ENCODE results near the gene MED15. TPM values are rescaled to one million over a fixed set of nuclear protein-coding genes. Genes with fewer than 3 reads are reported as not detected.

Gene MED15
- polyA plus RNA-seq, 1 experiment = 42.7 TPM

DNA sequence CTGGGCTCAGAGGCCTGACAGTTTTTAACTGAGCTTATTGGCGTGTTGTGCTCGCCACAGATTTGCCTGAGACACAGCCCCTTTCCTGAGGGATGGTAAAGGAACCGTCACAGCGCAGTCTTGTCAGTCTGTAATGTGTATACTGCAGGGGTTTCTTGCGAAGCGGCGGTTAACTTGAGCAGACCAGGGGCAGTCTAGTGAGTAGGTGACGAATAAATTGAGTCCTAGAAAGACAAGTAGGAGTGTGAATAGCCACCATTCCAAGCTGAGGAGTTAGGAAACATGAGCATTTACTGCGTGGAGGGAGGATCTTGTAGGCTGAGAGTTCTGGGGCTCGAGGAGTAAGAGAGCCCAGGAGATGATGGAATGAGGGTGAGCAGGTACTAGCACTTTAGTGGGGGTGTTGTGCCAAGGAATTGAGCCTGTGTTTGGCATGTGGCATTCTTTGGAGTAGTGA lies 1.4 kb downstream of the MED15 start:
- TF ChIP-seq CTCF (IDR thresholded peaks at IDR 0.05; ENCODE audit: insufficient read depth, low read depth, low read length) = no peak
- CTCF ChIA-PET = interaction anchor here (0.8 to 3.4 kb wide), 6 partner anchors 12 to 61 kb away, joined by 3 to 21 read pairs (median 4); no protein-coding TSS in a partner anchor
- POLR2A ChIA-PET = interaction anchor here (0.6 to 1.8 kb wide), 3 partner anchors 58 to 1104 kb away, joined by 3 to 7 read pairs (median 3); no protein-coding TSS in a partner anchor
- Histone ChIP-seq H3K4me3 (ENCODE audit: low read depth, low read length) (peak overlapping the region; percentile 87), H3K27me3 (ENCODE audit: control insufficient read depth, insufficient read depth, low read length) (no peaks in the 10 kb centered on the region), H3K36me3 (ENCODE audit: control insufficient read depth, insufficient read depth, low read length) (peaks cover 2% of the 10 kb centered on the region; the same call in 1 of the 2 replicates)
- no peak for DNase-seq (ENCODE audit: low read depth)

DNA sequence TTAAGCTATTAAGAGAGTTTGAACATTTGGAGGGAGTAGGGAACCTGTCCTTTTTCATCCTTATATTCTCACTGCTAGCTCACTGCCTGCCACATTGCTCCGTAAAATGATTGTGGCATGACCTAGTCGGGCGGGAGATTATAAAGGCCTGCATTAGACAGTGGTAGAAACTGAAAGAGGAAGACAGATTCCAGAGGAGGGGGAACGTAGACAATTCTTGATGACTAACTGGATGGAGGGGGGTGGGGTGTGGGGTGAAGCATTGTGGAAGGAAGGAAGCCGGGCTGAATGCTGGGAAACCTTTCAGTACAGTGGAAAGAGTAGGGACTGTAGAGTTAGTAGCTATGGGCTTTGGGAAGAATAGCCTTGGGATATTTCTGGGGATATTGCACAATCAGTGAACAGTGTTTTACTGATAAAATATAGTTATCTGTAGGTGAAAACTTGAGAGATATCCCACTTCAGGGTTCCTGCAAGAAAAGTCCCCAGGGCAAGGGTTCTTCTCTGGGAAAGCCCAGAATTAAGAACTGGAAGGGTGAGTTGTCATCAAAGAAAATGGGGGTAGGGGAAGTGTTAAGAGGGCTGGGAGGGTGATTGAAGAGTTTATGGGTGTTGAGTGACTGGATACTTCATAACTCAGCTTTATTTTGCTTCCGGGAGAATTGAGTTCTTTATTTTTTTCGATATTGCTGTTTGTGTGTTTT lies 2.1 kb downstream of the MED15 start:
- peak overlapping the region; percentile 87 for H3K4me3 ChIP-seq (ENCODE audit: low read depth, low read length)
- TF ChIP-seq CTCF (IDR thresholded peaks at IDR 0.05; ENCODE audit: insufficient read depth, low read depth, low read length) = no peak
- no peaks in the 10 kb centered on the region for H3K27me3 ChIP-seq (ENCODE audit: control insufficient read depth, insufficient read depth, low read length)
- ChIA-PET POLR2A (interaction anchor here (0.6 to 1.4 kb wide), 2 partner anchors 58 to 1104 kb away, joined by 3 read pairs; no protein-coding TSS in a partner anchor), CTCF (interaction anchor here (1.2 to 3.4 kb wide), 5 partner anchors 21 to 60 kb away, joined by 4 to 21 read pairs (median 5); no protein-coding TSS in a partner anchor)
- peak; percentile 74 for DNase-seq (ENCODE audit: low read depth)
- peaks cover 3% of the 10 kb centered on the region for H3K36me3 ChIP-seq (ENCODE audit: control insufficient read depth, insufficient read depth, low read length)

- peaks cover 5% of the 10 kb centered on the region for H3K36me3 ChIP-seq (ENCODE audit: control insufficient read depth, insufficient read depth, low read length)
- CTCF ChIA-PET = interaction anchor here (0.7 to 1.5 kb wide), 3 partner anchors 22 to 57 kb away, joined by 3 to 4 read pairs (median 4); no protein-coding TSS in a partner anchor
- H3K27me3 ChIP-seq (ENCODE audit: control insufficient read depth, insufficient read depth, low read length) = no peaks in the 10 kb centered on the region
- no peak for TF ChIP-seq CTCF (IDR thresholded peaks at IDR 0.05; ENCODE audit: insufficient read depth, low read depth, low read length)
- DNase-seq (ENCODE audit: low read depth) = no peak
- no peak overlapping the region for H3K4me3 ChIP-seq (ENCODE audit: low read depth, low read length)
- POLR2A ChIA-PET = no interaction called here
These were observed 3.6 kb downstream of the MED15 start for GRCh38 chr22:20510811-20511577.

DNA sequence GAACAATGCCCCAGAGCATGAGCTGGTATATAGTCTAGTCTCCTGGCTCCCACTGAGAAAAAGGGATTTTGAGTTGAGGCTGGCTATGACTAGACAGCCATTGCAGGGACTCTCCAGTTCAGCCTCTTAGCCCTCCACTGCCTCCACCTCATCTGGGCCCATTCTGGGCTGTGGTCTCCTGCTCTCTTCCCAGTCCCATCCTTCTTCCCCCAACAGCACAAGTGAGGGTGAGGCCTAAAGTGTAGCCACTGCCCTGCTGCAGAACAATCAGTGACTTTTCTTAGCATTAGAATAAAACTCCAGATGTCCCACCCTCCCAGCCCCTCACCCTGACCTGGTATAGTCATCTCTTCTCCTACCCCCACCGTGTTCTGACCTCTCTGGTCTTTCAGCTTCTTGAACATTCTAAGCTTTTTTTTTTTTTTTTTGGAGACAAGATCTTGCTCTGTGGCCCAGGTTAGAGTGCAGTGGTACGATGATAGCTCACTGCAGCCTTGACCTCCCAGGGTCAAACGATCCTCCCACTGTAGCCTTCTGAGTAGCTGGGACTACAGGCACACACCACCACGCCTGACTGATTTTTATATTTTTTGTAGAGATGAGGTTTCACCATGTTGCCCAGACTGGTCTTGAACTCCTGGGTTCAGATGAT lies 4.3 kb downstream of the MED15 start:
- CTCF ChIA-PET = interaction anchor here (0.7 to 1.5 kb wide), 5 partner anchors 21 to 56 kb away, joined by 3 to 4 read pairs (median 3); no protein-coding TSS in a partner anchor
- POLR2A ChIA-PET = no interaction called here
- DNase-seq (ENCODE audit: low read depth) = no peak
- no peak for TF ChIP-seq CTCF (IDR thresholded peaks at IDR 0.05; ENCODE audit: insufficient read depth, low read depth, low read length)
- H3K4me3 ChIP-seq (ENCODE audit: low read depth, low read length) = no peak overlapping the region
- no peaks in the 10 kb centered on the region for H3K27me3 ChIP-seq (ENCODE audit: control insufficient read depth, insufficient read depth, low read length)
- peaks cover 5% of the 10 kb centered on the region for H3K36me3 ChIP-seq (ENCODE audit: control insufficient read depth, insufficient read depth, low read length)
